Neural progenitor cell (in vitro differentiated cells): ENCODE measurements around the gene TPSAB1. TPM values are rescaled to one million over a fixed set of nuclear protein-coding genes. Genes with fewer than 3 reads are reported as not detected.
"Not testable (repeated sequence)": the region's sequence is repeated elsewhere in the genome, so short reads cannot be mapped to it uniquely, and the experiment has no call there.

Experiments used
- DNase-seq: peaks from one replicate; pipeline ENCODE4 v3.0.0-alpha.2; 2016; ENCODE audit warnings: low spot score
- H2AFZ ChIP-seq: fragments of 200-600 bp; sonication (generic); replicated peaks from 2 replicates; pipeline ENCODE4 v1.6.1; 2016; ENCODE audit warnings: antibody characterized with exemption
- H3F3A ChIP-seq: fragments of 200-600 bp; sonication (generic); 2 replicates; pipeline ENCODE4 v1.6.1; 2016; ENCODE audit warnings: antibody characterized with exemption, low read depth
- H3K27ac ChIP-seq: fragments of 200-600 bp; sonication (generic); 2 replicates; pipeline ENCODE4 v1.5.1; 2016; ENCODE audit warnings: mild to moderate bottlenecking
- H3K27me3 ChIP-seq: fragments of 200-600 bp; sonication (generic); 2 replicates; pipeline ENCODE4 v1.6.1; 2016; ENCODE audit warnings: mild to moderate bottlenecking, moderate library complexity
- H3K36me3 ChIP-seq: fragments of 200-600 bp; sonication (generic); 2 replicates; pipeline ENCODE4 v1.5.1; 2016
- H3K4me1 ChIP-seq: fragments of 200-600 bp; sonication (generic); 2 replicates; pipeline ENCODE4 v1.6.1; 2016; ENCODE audit warnings: mixed run types
- H3K4me2 ChIP-seq: fragments of 200-600 bp; sonication (generic); 2 replicates; pipeline ENCODE4 v1.6.1; 2016
- H3K4me3 ChIP-seq: fragments of 200-600 bp; sonication (generic); 2 replicates; pipeline ENCODE4 v1.5.1; 2016
- H3K79me2 ChIP-seq: fragments of 200-600 bp; sonication (generic); 2 replicates; pipeline ENCODE4 v1.6.1; 2016; ENCODE audit warnings: low read depth
- H3K9ac ChIP-seq: fragments of 200-600 bp; sonication (generic); 2 replicates; pipeline ENCODE4 v1.6.1; 2016
- H3K9me3 ChIP-seq: fragments of 200-600 bp; sonication (generic); 2 replicates; pipeline ENCODE4 v1.5.1; 2016; ENCODE audit warnings: low read depth
- H4K20me1 ChIP-seq: fragments of 200-600 bp; sonication (generic); 2 replicates; pipeline ENCODE4 v1.6.1; 2016; ENCODE audit warnings: low read depth
- H3K27ac Mint-ChIP-seq: 3 replicates; pipeline ENCODE4 v1.8.0; 2021; ENCODE audit warnings: mixed read lengths
- H3K27me3 Mint-ChIP-seq: 2 replicates; pipeline ENCODE4 v1.8.0; 2022; ENCODE audit warnings: low read depth, mild to moderate bottlenecking, inconsistent platforms, moderate library complexity, mixed read lengths; ENCODE audit not compliant: insufficient read depth
- H3K36me3 Mint-ChIP-seq: 3 replicates; pipeline ENCODE4 v1.8.0; 2021; ENCODE audit warnings: mixed read lengths
- H3K4me1 Mint-ChIP-seq: 3 replicates; pipeline ENCODE4 v1.8.0; 2021; ENCODE audit warnings: mixed read lengths
- H3K4me3 Mint-ChIP-seq: 3 replicates; pipeline ENCODE4 v1.8.0; 2021; ENCODE audit warnings: mild to moderate bottlenecking, moderate library complexity, mixed read lengths
- H3K9me3 Mint-ChIP-seq: 3 replicates; pipeline ENCODE4 v1.8.0; 2020; ENCODE audit warnings: mixed read lengths
- EZH2 ChIP-seq: fragments of 200-600 bp; sonication (generic); IDR thresholded peaks from 2 replicates; pipeline ENCODE4 v1.6.1; 2017; ENCODE audit warnings: antibody characterized with exemption, mild to moderate bottlenecking, moderate library complexity
- EZH2phosphoT487 ChIP-seq: fragments of 200-600 bp; sonication (generic); IDR thresholded peaks from 2 replicates; pipeline ENCODE4 v1.6.1; 2017; ENCODE audit warnings: antibody characterized with exemption
- total RNA-seq: library from RNA; depleted of rRNA; stranded (reverse); fragments of >200 nt; gene quantifications from 2 replicates; pipeline ENCODE4 v1.2.3, GENCODE V29; 2015; ENCODE audit warnings: low replicate concordance
- TF ChIP-seq, protein P1 (sequence below): fragments of 200-600 bp; sonication (generic); IDR thresholded peaks from 2 replicates; pipeline ENCODE4 v1.5.1; 2017; ENCODE audit warnings: antibody characterized with exemption, mild to moderate bottlenecking

The TPSAB1 gene
- total RNA-seq, 1 donor from 2014 or later = not detected

DNA sequence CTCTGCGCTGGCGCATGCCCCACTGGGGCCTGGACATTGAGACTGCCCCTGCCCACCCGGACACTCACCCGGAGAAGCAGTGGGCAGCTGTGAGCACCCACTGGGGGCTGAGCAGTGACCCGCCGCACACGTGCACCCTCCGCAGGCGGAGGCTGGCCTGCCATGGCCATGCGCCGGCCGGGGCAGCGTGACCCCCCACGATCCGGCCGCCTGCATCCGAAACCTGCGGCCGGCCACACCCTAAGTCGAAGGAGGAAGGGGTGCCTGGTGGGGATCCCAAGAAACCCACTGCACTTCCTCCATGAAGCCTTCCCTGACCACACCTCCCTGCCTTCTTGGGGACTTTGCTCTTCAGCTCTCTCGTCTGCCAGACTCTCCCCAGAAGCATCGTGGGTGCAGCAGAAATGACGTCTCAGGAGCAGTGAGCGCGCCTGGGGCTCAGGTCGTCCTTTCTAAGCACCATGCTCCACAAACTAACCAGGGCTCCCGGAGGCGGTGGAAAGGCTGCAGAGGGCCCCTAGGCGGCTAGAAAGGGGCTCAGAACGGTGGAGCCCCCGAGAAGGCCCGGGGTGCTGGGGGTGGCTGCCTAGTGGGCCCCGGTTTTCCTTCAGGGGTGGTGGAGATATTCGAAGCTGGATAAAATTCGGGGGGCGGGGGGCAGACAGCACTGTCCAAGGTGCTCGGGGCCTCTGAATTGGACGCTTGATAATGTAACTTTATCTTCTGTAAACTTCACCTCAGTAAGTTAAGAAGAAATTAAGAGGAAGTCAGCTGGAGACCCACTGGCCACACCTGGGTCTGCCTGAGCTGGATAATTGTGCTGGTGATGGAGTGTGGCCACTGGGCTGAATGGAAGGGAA, 16.9 kb upstream of the TPSAB1 start:
- H3K36me3 ChIP-seq = no peaks in the 10 kb centered on the region

DNA sequence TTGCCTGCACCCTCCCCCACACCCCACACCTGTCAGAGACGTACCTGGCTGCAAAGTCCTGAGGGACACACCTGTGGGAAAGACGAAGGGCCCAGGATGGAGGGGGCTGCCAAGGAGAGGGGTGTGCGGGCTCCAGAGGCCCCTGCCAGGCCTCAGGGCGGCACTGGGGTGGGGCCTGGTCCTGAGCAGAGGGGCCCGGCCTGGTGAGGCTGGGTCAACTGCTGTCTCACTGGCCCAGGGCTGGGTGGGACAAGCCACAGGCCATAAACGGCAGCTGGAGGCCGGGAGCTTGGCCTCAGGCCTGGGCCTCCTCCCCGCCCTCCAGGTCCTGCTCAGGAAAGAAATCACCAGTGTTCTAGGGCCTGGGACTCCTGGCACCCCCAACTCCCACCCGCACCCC, 15.9 kb upstream of the TPSAB1 start:
- no peaks in the 10 kb centered on the region for H3K27me3 ChIP-seq
- no peak overlapping the region for H3K27ac Mint-ChIP-seq
- H3K4me1 Mint-ChIP-seq = no peaks in the 10 kb centered on the region
- no peaks in the 10 kb centered on the region for H4K20me1 ChIP-seq
- H3F3A ChIP-seq = no peaks in the 10 kb centered on the region
- H3K27ac ChIP-seq = no peak overlapping the region
- no peaks in the 10 kb centered on the region for H3K79me2 ChIP-seq
- H3K4me3 Mint-ChIP-seq = no peak overlapping the region
- TF ChIP-seq EZH2phosphoT487 = no peak
- TF ChIP-seq EZH2 = no peak
- TF ChIP-seq, protein P1, sequence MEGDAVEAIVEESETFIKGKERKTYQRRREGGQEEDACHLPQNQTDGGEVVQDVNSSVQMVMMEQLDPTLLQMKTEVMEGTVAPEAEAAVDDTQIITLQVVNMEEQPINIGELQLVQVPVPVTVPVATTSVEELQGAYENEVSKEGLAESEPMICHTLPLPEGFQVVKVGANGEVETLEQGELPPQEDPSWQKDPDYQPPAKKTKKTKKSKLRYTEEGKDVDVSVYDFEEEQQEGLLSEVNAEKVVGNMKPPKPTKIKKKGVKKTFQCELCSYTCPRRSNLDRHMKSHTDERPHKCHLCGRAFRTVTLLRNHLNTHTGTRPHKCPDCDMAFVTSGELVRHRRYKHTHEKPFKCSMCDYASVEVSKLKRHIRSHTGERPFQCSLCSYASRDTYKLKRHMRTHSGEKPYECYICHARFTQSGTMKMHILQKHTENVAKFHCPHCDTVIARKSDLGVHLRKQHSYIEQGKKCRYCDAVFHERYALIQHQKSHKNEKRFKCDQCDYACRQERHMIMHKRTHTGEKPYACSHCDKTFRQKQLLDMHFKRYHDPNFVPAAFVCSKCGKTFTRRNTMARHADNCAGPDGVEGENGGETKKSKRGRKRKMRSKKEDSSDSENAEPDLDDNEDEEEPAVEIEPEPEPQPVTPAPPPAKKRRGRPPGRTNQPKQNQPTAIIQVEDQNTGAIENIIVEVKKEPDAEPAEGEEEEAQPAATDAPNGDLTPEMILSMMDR = no peak
- H3K9me3 Mint-ChIP-seq = no peaks in the 10 kb centered on the region
- peaks cover 2% of the 10 kb centered on the region for H3K27me3 Mint-ChIP-seq
- no peak overlapping the region for H3K9ac ChIP-seq
- H3K9me3 ChIP-seq = no peaks in the 10 kb centered on the region
- H2AFZ ChIP-seq = no peak overlapping the region
- no peak overlapping the region for H3K4me3 ChIP-seq
- no peak for DNase-seq
- no peaks in the 10 kb centered on the region for H3K36me3 ChIP-seq
- no peaks in the 10 kb centered on the region for H3K36me3 Mint-ChIP-seq
- no peaks in the 10 kb centered on the region for H3K4me1 ChIP-seq
- no peak overlapping the region for H3K4me2 ChIP-seq

More for the DNA sequence above, 16.9 kb upstream of the TPSAB1 start:
- Histone ChIP-seq H3K4me3 (no peak overlapping the region), H3K9ac (no peak overlapping the region), H3K27me3 (no peaks in the 10 kb centered on the region), H3K4me1 (no peaks in the 10 kb centered on the region), H3K9me3 (no peaks in the 10 kb centered on the region), H2AFZ (no peak overlapping the region), H3K27ac (no peak overlapping the region), H3K79me2 (no peaks in the 10 kb centered on the region), H3F3A (no peaks in the 10 kb centered on the region), H3K4me2 (no peak overlapping the region), H4K20me1 (no peaks in the 10 kb centered on the region)
- no peaks in the 10 kb centered on the region for H3K36me3 Mint-ChIP-seq
- H3K9me3 Mint-ChIP-seq = no peaks in the 10 kb centered on the region
- H3K4me3 Mint-ChIP-seq = no peak overlapping the region
- H3K27me3 Mint-ChIP-seq = peaks cover 2% of the 10 kb centered on the region
- peak overlapping the region; percentile 89 for H3K27ac Mint-ChIP-seq
- H3K4me1 Mint-ChIP-seq = no peaks in the 10 kb centered on the region
- TF ChIP-seq, protein P1 = no peak
- no peak for TF ChIP-seq EZH2phosphoT487
- no peak for TF ChIP-seq EZH2
- DNase-seq = no peak

DNA sequence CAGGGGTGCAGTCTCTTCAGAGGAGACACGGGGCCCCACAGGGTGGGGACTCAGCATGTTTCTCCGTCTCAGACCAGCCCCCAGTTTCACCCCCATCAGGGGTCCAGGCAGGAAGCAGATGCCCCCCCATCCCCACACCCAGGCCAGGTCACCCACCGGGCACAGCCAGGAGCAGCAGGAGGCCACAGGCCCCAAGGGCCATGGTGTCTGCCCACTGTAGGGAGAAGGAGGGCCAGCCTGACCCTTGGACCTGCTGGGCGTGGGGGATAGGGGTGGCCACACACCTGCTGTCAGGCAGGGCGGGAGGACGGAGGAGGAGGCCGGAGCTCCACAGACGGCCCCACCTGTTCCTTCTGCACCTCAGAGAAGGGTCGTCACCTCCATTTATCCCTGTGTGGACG, 15.5 kb upstream of the TPSAB1 start, which contains the start of gene TPSG1:
Gene TPSG1 (minus strand): TSS at position 218 of the 401 bp plus-strand sequence. CDS start 16 bp downstream, at position 202.
- Histone ChIP-seq H3K4me2 (no peak within 1 kb of the TSS), H3K27me3 (no peaks in the 10 kb centered on the region), H3F3A (no peaks in the 10 kb centered on the region), H3K9ac (no peak within 1 kb of the TSS), H3K79me2 (no peaks in the 10 kb centered on the region), H3K9me3 (no peaks in the 10 kb centered on the region), H4K20me1 (no peaks in the 10 kb centered on the region), H3K27ac (no peak within 1 kb of the TSS), H3K4me3 (no peak within 1 kb of the TSS), H2AFZ (no peak within 1 kb of the TSS), H3K4me1 (no peaks in the 10 kb centered on the region), H3K36me3 (no peaks in the 10 kb centered on the region)
- Mint-ChIP-seq H3K27me3 (peaks cover 2% of the 10 kb centered on the region), H3K9me3 (no peaks in the 10 kb centered on the region), H3K4me3 (no peak within 1 kb of the TSS), H3K27ac (peak within 1 kb of the TSS; percentile 50), H3K36me3 (no peaks in the 10 kb centered on the region), H3K4me1 (no peaks in the 10 kb centered on the region)
- TF ChIP-seq, protein P1 = no peak
- no peak for TF ChIP-seq EZH2
- TF ChIP-seq EZH2phosphoT487 = no peak
- DNase-seq = no peak

DNA sequence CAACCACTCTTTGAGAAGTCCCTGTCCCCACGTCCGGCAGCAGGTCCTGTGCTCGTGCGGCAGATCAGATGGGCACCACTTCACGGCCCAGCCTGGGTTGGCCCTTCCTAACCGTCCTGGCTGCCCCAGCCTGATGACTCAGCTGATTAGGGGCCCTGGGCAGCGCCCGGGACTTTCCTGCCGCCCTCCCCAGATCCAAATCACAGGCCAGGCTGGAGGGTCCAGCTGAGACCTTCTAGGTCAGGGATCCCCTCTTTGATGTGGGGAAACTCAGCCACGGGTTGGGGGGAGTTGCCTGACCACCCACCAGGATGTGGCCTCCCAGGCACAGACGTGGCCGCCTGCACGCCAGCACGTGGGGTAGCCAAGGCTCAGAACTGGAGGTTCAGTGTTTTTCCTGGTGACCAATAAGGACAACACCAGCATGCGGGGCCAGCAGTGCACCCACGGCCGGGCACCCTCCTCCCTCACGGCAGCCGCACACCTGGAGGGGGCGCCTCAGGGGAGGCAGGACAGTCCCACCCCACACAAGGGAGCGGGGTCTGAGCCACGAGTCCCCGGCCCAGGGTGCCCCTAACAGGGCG, 14.7 kb upstream of the TPSAB1 start:
- H3K27me3 Mint-ChIP-seq, H3K9me3 ChIP-seq, H3K36me3 Mint-ChIP-seq, DNase-seq, H3K79me2 ChIP-seq, H3K4me3 Mint-ChIP-seq, H3K4me1 Mint-ChIP-seq, H4K20me1 ChIP-seq, H3K36me3 ChIP-seq, H3K27me3 ChIP-seq, H3F3A ChIP-seq, H2AFZ ChIP-seq, H3K4me1 ChIP-seq, H3K27ac ChIP-seq, H3K4me2 ChIP-seq, H3K9ac ChIP-seq, H3K9me3 Mint-ChIP-seq, H3K4me3 ChIP-seq: not testable (repeated sequence)
- H3K27ac Mint-ChIP-seq = peak overlapping the region; percentile 50

DNA sequence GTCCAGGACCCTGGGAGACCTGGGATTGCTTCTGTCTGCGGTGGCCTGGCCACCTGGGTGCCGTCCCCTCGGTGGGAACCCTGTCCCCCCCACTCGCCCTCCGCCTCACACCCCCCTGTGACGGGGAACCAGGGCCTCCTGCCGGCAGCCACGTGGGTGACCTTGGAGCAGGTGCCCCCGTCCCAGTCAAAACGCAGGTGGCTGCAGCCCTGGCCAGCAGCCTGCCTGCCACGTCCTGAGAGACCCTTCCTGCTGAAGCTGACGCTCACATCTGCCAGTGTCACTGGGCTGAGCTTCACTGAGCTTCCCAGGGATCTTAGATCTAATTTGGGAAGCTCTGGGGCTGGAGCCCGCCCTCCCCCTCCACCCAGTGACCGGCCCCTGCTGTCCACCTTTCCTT, 13.8 kb upstream of the TPSAB1 start:
- H3F3A ChIP-seq, DNase-seq, H3K4me1 ChIP-seq, H3K4me3 Mint-ChIP-seq, H3K4me3 ChIP-seq, H3K9me3 Mint-ChIP-seq, H3K27ac ChIP-seq, H4K20me1 ChIP-seq, H3K27me3 ChIP-seq, H2AFZ ChIP-seq, H3K9ac ChIP-seq, H3K27me3 Mint-ChIP-seq, H3K27ac Mint-ChIP-seq, H3K4me1 Mint-ChIP-seq, H3K9me3 ChIP-seq, H3K4me2 ChIP-seq, H3K79me2 ChIP-seq, H3K36me3 ChIP-seq, H3K36me3 Mint-ChIP-seq: not testable (repeated sequence)
